Amygdala (tissue), 56 donors: ENCODE measurements around the gene DMXL2.
A peak's percentile ranks its signal among the peaks of the same experiment; 100 is the strongest.
"Not testable (repeated sequence)": the region's sequence is repeated elsewhere in the genome, so short reads cannot be mapped to it uniquely, and the experiment has no call there.

Source experiments
- DNase-seq, 56 donors: peaks; one replicate each; lab custom pipeline; 2025; lab: John Stamatoyannopoulos, UW

DMXL2 gene, protein sequence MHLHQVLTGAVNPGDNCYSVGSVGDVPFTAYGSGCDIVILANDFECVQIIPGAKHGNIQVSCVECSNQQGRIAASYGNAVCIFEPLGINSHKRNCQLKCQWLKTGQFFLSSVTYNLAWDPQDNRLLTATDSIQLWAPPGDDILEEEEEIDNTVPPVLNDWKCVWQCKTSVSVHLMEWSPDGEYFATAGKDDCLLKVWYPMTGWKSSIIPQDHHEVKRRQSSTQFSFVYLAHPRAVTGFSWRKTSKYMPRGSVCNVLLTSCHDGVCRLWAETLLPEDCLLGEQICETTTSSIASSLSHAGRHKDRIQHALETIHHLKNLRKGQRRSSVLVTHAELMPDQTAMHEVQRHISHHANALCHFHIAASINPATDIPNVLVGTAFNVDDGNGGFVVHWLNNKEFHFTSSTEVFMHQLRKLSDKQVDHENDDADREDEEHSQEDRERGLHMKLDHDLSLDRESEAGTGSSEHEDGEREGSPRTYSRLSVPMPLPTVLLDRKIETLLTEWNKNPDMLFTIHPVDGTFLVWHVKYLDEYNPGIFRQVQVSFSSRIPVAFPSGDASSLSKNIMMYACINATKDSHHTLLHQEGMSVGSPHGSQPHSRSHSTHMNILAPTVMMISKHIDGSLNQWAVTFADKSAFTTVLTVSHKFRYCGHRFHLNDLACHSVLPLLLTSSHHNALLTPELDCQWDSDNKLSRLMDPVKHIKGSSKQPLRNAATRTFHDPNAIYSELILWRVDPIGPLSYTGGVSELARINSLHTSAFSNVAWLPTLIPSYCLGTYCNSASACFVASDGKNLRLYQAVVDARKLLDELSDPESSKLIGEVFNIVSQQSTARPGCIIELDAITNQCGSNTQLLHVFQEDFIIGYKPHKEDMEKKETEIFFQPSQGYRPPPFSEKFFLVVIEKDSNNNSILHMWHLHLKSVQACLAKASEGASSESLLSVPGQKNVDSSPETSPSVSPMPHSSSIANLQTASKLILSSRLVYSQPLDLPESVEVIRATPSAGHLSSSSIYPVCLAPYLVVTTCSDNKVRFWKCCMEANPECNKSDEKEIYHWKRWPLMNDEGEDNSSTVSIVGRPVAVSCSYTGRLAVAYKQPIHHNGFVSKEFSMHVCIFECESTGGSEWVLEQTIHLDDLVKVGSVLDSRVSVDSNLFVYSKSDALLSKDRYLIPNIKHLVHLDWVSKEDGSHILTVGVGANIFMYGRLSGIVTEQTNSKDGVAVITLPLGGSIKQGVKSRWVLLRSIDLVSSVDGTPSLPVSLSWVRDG (N-terminal part only)

DNA sequence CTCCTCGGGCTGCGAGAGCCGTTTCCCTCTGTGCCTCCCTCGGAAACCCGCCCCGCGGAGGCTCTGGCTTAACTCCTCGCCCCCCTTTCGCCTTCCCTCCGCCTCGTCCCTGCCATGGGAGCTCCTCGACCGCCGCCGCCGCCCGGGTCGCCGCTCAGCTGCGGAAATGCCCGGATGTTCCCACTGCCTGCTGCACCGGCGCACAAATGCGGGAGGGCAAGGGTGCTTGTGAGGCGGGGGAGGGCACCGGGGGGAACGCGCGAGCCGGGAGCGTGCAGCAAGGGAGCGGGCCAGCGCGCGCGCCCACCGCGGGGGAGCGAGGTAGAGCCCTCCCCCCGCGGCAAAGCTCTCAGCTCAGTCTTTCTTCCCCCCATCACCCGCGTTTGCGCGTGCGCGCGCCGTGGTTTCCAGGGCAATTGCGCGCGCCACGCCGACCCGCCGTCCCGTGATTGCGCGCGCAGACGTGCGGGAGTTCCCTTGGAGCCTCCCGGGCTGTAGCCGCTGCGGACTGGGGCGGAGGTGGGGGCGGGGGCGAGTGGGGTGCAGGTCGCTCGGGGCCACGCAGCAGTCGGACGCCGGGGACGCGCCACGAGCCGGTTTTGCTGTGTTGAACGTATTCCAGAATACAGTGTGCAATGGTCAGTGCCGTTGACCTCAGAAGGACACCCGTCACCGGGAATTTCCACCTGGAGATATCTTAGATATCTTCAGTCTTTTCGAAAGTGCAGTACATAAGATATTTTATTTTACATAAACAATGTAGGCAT lies at the start of gene DMXL2:
TSS of gene DMXL2 (minus strand) at position 168 of the 767 bp plus-strand sequence. CDS start 226 bp downstream, outside the sequence.
- peak; percentile 46 to 99 (median 80) for DNase-seq

DNA sequence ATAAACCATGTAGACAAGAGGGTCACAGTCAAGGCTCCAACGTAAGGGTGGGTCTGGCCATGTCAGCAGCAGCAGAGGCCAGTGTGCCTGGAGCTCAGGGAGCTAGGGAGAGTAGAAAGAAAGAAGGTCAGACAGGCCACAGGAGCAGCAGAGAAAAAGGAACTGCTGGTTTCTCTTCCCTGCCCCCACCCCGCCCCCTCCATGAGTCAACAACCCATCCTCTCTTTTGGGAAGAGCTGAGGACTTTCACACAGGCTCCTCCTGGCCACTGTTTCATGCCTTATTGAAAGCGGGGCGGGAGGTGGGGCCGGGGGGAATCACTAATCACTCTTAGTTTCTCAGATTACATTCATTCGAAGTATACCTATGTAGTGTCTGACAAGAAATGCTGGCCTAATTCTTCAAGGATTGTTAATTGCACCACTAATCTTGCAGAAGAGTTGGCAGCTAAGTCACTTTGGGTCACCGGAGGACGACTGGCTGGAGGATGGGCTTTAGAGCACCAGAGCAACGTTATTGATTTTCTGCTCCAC lies 49.6 kb upstream of the DMXL2 start:
- DNase-seq, result peak in 5 of 56 donors; percentile 2 to 11 (median 6)

DNA sequence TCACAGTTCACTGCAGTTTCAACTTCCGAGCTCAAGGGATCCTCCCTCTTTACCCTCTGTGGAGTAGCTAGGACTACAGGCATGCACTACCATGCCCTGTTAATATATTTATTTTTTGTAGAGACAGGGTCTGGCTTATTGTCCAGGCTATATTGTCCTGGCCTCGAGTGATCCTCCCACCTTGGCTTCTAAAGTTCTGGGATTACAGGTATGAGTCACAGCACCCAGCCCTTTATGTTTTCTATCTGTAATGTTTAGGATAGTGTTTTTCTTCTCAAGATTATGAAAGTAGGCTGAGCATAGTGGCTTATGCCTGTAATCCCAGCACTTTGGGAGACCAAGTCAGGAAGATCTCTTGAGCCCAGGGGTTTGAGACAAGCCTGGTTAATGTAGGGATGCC lies 46.8 kb upstream of the DMXL2 start:
- DNase-seq, result no peak

DNA sequence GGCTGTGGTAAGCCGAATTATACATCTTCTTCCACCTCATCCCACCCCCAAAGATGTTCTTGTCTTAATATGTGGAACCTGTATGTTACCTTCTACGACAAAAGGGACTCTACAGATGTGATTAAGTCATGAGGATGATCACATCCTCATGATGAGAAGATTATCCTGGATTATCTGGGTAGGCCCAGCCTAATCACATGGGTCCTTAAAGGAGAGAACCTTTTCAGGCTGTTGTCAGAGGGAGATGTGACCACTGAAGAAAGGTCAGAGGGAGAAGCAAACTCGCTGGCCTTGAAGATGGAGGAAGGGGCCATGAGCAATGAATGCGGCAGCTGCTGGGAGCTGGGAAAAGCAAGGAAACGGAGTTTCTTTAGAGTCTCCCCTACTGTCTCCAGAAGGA lies 45.9 kb upstream of the DMXL2 start:
- no peak for DNase-seq

DNA sequence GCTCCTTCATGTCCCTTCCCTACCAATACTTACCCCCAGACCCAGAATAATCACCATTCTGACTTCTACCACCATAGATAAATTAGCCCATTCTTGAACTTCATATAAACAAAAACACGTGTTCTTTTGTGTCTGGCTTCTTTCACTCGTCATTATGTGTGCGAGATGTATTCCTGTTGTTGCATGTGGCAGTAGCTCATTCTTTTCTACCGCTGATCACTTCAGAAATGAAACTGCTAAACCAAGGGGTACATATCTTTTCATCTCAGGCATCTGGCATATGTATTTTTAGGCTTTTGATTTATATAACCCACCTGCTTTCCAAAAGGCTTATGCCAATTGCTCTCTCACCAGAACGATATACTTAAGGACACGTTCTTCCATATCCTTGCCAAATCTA lies 44.9 kb upstream of the DMXL2 start:
- DNase-seq, result no peak

DNA sequence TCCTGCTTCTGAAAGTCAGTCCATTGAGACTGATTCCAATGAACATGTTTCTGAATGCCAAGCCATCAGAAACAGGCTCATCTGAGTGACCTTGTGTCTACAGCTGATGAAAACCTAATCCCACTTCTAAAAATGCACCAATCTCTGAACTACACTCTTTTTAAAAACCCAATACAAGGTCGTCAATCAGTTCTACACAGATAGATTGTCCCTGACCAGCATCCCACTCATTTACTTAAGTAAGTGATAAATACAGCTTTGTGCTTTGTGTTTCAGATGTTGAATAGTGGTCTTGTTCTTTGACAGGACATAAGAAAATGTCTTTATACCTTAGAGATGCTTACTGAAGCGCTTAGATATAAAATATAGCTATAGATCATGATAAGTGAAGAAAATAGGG lies 38.5 kb upstream of the DMXL2 start:
- no peak for DNase-seq

DNA sequence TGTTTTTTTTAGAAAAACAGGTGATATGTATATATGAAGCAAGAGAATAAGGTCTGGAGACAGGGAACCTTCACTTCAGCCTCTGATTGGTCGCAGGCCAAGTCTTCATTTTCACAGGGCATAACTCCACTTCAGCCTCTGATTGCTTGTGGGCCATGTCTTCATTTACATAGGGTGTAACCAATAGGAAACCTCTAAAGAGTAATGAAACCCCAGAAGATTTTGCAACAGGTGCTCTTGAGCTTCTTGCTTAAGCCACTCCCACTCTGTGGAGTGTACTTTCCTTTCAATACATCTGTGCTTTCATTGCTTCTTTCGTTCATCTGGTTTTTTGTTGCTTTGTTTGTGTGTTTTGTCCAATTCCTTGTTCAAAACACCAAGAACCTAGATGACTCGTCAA lies 36.1 kb upstream of the DMXL2 start:
- DNase-seq, result no peak

DNA sequence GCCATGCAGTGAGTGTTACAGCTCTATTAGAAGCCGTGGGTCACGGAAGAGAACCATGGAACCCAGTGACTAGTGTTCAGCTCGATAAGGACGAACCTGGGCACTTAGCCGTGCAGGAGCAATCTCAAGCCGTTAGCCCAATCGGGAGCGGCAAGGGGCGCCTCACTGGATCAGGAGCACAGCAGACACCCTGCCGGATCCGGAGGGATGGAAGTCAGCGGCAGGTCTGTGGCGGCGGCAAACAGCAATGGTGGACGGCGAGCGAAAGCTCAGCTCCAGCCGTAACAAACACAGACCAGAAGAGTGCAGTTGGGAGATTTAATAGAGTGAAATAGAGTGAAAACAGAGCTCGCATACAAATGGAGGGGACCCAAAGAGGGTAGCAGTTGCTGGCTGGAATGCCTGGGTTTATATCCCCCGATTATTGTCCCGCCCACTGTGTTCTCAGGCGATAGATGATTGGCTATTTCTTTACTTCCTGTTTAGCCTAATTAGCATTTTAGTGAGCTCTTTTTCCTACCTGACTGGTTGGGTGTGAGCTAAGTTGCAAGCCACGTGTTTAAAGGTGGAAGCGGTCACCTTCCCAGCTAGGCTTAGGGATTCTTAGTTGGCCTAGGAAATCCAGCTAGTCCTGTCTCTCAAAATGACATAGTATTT lies 33.0 kb upstream of the DMXL2 start:
- DNase-seq, result not testable (repeated sequence)

DNA sequence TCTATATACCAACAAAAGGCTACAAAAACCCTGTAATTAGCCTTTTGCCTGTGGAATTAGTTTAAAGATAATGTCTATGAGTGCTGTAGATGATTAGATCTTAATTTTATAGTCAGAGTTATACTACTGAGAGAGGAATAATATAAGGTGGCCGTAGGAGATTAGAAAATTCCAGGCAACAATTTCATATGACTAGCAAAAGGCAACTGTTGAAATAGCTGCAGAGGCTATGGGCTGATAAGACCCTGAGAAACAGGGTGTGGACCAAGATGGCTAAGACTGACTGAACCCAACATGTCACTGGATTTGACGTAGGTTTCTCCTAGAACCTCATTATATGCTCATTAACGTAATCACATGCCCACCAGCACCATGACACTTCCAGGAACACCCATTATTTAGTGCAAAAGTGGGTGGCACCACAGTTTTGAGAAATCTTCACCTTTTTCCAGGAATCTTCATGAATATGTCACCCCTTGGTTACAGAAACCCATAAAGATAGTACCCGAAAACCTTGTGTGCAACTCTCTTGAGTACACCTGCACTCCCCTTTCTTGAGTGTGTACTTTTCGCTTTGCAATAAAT lies 29.6 kb upstream of the DMXL2 start:
- no peak for DNase-seq

DNA sequence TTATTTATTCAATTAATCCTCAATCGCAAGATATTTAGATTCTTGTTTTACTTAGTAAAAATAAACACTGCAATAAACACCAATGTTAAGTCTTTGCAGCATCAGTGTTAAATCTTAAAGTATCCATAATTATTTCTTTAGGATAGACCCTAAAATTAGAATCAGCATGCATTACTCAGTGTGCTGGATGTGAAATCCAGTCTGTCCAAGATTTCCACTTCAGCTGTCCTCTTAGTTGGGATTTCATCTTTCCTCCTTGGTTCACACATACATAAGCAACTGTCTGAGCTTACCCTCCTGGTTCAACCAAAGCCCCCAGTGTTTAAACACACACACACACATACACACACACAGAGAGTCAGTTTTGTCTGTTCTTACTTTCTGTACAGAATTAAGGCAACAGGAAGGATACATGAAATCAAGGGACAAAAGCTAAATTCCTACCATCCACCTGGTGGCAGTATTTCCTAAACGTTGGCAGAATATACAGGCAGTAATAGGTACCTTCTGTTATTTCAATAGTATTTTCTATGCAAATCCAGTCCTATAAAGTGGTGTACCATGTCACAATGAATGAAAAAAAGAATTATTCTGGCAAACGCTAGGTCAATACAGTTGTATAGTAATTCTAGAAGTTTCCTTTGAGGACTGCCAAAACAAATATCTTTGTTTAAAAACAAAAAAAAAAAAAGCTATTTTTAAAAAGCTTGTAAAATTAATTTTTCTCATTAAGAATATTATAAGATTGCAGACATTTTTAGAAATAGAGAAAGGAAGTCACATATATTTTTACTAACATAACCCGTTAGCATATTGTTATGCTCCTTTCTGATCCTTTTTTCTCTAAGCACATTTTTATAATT lies 27.3 kb upstream of the DMXL2 start:
- DNase-seq, result peak in 23 of 56 donors; percentile 1 to 75 (median 10)

DNA sequence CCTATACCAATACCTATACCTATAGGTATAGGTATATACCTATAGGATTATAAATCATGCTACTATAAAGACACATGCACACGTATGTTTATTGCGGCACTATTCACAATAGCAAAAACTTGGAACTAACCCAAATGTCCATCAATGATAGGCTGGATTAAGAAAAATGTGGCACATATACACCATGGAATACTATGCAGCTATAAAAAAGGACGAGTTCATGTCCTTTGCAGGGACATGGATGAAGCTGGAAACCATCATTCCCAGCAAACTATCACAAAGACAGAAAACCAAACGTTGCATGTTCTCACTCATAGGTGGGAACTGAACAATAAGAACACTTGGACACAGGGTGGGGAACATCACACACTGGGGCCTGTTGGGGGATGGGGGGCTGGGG lies 26.1 kb upstream of the DMXL2 start:
- not testable (repeated sequence) for DNase-seq

DNA sequence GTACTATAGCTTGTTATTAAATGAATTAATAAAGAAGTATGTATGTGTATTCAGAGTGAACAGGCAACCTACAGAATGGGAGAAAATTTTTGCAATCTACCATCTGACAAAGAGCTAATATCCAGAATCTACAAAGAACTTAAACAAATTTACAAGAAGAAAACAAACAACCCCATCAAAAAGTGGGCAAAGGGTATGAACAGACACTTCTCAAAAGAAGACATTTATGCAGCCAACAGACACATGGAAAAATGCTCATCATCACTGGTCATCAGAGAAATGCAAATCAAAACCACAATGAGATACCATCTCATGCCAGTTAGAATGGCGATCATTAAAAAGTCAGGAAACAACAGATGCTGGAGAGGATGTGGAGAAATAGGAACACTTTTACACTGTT lies 25.5 kb upstream of the DMXL2 start:
- DNase-seq, result not testable (repeated sequence)

DNA sequence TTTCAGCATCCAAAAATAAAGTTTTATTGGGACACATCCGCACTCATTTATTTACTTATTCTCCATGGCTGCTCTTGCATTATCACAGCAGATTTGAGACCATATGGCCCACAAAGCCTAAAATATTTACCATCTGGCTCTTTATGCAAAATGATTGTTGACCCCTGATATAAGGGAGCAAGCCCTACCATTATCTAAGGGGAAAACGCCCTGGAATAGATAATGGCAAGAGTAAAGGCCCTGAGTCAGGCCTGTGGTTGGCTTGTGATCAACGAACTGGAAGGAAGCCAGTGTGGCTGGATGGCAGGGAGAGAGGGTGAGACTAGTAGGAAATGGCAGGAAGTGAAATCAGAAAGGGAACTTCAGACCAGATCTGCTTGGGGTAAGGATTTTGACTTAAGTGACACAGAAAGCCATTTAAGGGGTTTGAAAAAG lies 24.6 kb upstream of the DMXL2 start:
- peak in 25 of 56 donors; percentile 1 to 35 (median 8) for DNase-seq

DNA sequence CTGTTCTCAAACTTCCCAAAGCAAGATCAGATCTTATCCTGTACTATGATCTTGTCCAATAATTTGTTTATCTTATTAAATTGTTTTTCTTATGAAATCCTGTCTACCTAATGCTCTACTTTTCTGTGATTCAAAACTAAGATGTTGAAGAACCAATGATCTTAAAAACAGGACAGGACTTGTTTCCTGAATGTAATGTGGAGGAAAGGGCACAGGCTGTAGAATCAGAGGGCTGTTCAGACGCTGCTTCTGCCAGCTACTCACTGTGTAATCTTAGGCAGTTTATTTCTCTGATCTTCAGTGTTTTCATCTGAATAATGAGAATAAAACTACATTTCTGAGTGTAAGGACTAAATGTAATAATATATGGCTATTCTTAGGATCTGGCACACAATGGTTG lies 20.1 kb upstream of the DMXL2 start:
- DNase-seq, result no peak

DNA sequence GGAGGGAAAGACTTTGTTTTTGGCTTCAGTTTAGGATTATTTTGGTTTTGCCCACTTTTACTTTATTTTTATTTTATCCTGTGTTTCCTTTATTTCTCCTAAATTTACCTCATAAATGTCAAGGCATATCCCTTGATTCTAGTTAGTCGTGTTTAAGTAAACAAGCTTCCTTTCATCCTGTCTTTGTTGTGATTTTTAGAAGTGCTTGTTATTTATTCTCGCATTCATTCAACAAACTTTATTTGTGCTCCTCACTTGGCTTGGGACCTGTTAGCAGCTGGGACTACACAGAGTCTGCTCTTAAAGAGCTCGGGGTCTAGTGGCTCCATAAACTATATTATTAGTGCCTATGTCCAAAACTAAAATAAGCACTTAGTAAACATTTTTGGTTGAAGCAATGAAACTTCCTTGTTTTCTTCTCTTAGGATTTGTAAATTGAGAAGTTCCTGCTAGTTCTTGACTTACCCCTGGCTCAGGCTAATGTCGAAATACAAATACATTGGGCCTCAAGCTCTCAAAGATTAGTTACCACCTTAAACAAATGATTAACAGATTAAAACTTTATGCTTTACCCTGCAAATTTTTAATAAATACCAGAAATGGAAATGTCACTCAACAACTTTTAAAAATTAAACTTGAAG lies 19.0 kb upstream of the DMXL2 start:
- DNase-seq, result no peak

DNA sequence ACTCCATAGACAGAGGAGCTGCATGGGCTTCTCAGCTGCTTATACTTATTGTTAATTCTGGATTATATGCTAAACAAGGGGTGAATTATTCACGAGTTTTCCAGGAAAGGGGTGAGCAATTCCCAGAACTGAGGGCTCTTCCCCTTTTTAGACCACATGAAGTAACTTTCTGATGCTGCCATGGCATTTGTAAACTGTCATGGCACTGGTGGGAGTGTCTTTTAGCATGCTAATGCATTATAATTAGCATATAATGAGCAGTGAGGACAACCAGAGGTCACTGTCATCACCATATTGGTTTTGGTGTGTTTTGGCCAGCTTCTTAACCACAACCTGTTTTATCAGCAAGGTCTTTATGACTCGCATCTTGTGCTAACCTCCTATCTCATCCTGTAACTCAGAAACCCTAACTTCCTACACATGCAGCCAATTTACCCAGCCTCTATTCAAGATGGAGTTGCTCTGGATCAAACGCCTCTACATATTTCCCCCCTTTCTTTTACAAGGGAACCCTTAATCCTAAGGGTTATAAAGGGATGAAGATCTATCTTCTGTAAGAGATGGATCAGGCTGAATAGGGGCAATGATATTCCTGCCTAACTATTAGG lies 12.1 kb upstream of the DMXL2 start:
- DNase-seq, result no peak

DNA sequence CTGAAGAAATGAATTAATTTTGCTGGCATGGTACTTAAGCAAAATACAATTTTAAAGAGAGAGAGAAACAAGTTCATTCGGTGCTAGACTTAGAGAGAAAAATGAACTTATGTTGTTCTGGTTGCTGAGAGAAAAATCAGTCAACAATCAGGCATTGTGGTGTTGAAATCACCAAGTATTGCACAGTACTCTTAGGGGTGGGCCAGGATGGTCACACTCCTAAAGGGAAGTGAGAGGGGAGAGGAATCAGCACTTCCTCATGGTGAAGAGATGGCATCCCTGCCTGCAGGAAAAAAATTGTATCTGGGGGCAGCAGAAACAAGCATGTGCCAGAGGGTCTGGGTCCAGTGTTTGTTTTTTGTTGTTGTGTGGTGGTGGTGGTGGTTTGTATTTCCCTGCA lies 7.0 kb upstream of the DMXL2 start:
- DNase-seq, result peak in 5 of 56 donors; percentile 1 to 46 (median 9)
